HUDEP-2 (cell line): ENCODE data around the gene CDRT4.
"Not testable (repeated sequence)": the region's sequence is repeated elsewhere in the genome, so short reads cannot be mapped to it uniquely, and the experiment has no call there.

Experiments
- DNase-seq, 76 experiments: peaks; one replicate each; lab custom pipeline; 2025; ENCODE audit not compliant: unreplicated experiment in 76 of 76; lab: John Stamatoyannopoulos, UW

The CDRT4 gene

GRCh38 chr17:15462976-15463772 lies 4.2 kb downstream of the CDRT4 start:
- no peak for DNase-seq

- DNase-seq, result no peak
Observed at GRCh38 chr17:15457723-15458094, 9.7 kb downstream of the CDRT4 start.

- no peak for DNase-seq
Observed at GRCh38 chr17:15456972-15457722, 10.3 kb downstream of the CDRT4 start.

GRCh38 chr17:15456496-15456895 lies 10.9 kb downstream of the CDRT4 start:
- DNase-seq, result no peak

- DNase-seq, result no peak
Observed at GRCh38 chr17:15454346-15454745, 13.1 kb downstream of the CDRT4 start.

GRCh38 chr17:15453782-15454181 lies 13.6 kb downstream of the CDRT4 start:
- DNase-seq, result no peak

- no peak for DNase-seq
Observed at GRCh38 chr17:15453246-15453645, 14.2 kb downstream of the CDRT4 start.

GRCh38 chr17:15452746-15453145 lies 14.7 kb downstream of the CDRT4 start:
- DNase-seq, result no peak

GRCh38 chr17:15451680-15452079 lies 15.7 kb downstream of the CDRT4 start:
- DNase-seq, result no peak

GRCh38 chr17:15448580-15448956 lies 18.9 kb downstream of the CDRT4 start:
- no peak for DNase-seq

GRCh38 chr17:15447928-15448579 lies 19.4 kb downstream of the CDRT4 start:
- no peak for DNase-seq

- DNase-seq, result peak in 2 of 76 experiments; percentile 2 to 6
Observed at GRCh38 chr17:15446036-15446435, 21.4 kb downstream of the CDRT4 start.

GRCh38 chr17:15444805-15445204 lies 22.6 kb downstream of the CDRT4 start:
- DNase-seq, result peak in 1 of 76 experiments; percentile 4

GRCh38 chr17:15442311-15443180 lies 24.9 kb downstream of the CDRT4 start:
- DNase-seq, result no peak

GRCh38 chr17:15441315-15441714 lies 26.1 kb downstream of the CDRT4 start:
- DNase-seq, result no peak

- DNase-seq, result no peak
Observed at GRCh38 chr17:15440347-15440746, 27.1 kb downstream of the CDRT4 start.

GRCh38 chr17:15439205-15439985 lies 28.0 kb downstream of the CDRT4 start:
- not testable (repeated sequence) for DNase-seq

- no peak for DNase-seq
Observed at GRCh38 chr17:15438491-15439105, 28.8 kb downstream of the CDRT4 start.

GRCh38 chr17:15437303-15437635 lies 30.2 kb downstream of the CDRT4 start:
- DNase-seq, result no peak
